Measurements from ENCODE around the gene TRIOBP.

Gene TRIOBP

GRCh38 chr22:37665487-37665886 is 31.4 kb upstream of the TRIOBP start:
- no peak overlapping the region for H3K27ac ChIP-seq
- DNase-seq (ENCODE audit: low read depth, low spot score), result no peak

DNA sequence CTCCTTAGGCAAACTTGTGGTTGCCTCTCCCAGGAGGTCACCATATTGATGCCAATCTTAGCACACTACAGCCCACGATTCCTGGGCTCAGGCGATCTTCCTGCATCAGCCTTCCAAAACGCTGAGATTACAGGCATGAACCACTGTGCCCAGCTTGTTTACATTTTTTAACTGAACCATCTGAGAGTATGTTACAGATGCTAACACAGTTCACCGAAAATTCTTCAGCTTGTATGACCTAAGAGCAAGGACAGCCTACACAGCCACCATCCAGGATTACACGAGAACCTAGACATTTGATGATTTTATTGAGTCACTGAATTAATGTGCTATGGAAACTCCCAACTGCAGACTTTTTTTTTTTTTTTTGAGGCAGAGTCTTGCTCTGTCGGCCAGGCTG is 27.3 kb upstream of the TRIOBP start:
- no peak overlapping the region for H3K27ac ChIP-seq
- DNase-seq (ENCODE audit: low read depth, low spot score), result no peak

DNA sequence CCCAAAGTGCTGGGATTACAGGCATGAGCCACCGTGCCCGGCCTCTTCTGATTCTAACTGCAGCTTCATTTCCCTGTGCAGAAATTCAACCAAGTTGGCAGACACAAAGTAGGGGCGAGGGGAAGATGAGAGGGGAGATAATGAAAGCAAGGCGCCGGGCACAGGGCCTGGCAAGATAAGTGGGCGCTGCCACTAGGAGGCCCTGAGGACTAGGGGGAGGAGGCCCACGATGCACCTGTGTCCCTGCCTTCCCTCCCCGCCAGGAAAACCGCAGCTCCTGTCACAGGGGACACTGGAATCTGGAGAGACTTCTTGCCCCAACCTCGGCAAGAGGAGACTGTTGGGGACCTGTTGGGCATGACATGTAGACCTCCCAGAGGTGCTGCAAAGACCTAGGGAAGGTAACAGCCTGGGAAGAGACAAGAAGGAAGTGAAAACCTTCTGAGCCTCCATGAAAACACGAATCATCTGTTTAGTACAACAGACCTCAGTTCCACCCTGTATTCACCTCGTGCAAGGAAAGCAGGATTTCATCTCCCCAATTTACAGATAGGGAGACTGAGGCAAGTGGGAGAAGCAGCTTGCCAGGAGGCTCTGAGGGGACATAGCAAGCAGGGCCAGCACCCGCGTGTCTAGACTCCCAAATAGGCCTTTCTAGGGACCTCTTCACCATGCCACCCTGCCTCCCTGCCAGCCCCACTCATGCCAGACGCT is 24.5 kb upstream of the TRIOBP start:
- no peak overlapping the region for H3K27ac ChIP-seq
- no peak for DNase-seq (ENCODE audit: low read depth, low spot score)

GRCh38 chr22:37672920-37673455 is 23.9 kb upstream of the TRIOBP start:
- no peak overlapping the region for H3K27ac ChIP-seq
- no peak for DNase-seq (ENCODE audit: low read depth, low spot score)

- no peak for DNase-seq (ENCODE audit: low read depth, low spot score)
- peak overlapping the region; percentile 92 for H3K27ac ChIP-seq
Measured at GRCh38 chr22:37674248-37674647, 22.6 kb upstream of the TRIOBP start.

DNA sequence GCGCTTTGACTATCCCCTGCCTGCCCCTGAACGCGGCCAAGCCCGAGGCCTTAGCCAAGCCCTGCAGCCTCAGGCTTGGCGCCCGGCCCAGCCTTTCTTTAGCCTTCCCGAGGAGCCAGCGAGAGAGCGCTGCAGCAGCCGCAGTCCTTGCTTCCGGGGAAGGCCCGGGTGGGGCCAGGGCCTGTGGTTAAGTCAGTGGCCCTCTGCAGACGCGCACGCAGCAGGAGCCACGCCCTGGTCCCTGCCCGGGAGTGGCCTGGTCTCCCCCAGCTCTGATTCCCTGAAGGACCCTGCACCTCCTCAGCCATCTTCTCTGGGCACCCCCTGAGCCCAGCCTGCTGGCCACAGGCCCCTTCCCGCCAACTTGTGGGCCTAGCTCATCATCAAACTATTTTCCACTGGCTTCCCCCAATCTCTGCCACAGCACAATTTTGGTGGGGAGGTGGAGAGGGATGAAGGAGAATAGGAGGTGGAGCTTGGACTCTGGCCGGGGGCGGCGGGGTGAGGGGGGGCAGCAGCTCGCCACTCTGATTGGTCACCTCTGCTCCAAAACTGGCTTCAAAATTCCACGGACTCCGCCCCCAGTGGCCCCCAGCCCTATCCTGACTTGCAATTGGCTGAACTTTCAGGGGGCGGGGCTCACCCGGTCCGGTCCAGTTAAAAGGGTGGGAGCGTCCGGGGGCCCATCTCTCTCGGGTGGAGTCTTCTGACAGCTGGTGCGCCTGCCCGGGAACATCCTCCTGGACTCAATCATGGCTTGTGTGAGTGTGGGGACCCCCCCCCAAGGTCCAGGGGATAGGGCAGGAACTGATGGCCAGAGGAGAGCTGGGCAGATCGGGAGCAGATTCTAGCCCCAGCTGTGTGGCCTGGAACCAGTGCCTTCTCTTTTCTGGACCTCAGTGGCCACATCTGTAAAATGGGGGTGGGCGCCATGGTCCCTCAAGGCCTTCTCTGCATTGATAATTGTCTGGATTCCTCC is 21.6 kb upstream of the TRIOBP start, which contains the start of gene LGALS1:
Gene LGALS1 (plus strand): TSS at position 686 of the 979 bp plus-strand sequence. CDS start 67 bp downstream, at position 753.
- DNase-seq (ENCODE audit: low read depth, low spot score), result peak; percentile 81
- H3K27ac ChIP-seq, result peak within 1 kb of the TSS; percentile 92

GRCh38 chr22:37675930-37676735 is 20.7 kb upstream of the TRIOBP start:
- DNase-seq (ENCODE audit: low read depth, low spot score), result no peak
- peak overlapping the region; percentile 92 for H3K27ac ChIP-seq

DNA sequence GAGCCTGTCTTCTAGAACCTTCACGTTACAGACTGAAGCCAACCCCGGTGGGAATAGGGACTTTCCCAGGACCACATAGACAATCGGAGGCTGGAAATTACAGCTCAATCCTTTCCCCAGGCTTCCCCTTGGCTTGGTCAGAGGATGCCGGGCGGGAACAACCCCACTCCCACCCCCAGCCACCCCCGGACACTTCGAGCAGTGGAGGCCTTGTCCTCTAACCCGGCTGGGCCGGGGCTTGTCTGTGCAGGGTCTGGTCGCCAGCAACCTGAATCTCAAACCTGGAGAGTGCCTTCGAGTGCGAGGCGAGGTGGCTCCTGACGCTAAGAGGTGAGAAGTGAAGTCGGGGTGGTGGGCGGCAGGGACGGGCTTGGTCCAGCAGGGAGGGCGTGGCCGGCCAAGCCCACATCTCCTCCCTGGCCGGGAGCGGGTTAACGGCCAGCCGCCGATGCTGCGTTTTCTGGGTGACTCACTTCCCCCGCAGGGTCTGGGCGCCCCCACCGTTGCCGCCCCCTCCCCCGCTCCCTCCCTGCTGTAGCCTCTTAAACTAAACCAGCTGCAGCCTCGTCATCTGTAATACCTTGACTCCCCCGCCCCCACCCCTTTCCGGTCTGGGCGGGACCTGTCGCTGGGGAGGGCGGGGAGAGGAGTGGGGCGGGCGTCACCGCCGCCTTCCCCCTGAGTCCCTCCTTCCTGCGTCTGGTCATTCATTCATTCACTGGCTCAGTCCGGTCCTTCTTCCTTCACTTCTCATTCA is 19.9 kb upstream of the TRIOBP start:
- H3K27ac ChIP-seq, result peak overlapping the region; percentile 92
- DNase-seq (ENCODE audit: low read depth, low spot score), result no peak

DNA sequence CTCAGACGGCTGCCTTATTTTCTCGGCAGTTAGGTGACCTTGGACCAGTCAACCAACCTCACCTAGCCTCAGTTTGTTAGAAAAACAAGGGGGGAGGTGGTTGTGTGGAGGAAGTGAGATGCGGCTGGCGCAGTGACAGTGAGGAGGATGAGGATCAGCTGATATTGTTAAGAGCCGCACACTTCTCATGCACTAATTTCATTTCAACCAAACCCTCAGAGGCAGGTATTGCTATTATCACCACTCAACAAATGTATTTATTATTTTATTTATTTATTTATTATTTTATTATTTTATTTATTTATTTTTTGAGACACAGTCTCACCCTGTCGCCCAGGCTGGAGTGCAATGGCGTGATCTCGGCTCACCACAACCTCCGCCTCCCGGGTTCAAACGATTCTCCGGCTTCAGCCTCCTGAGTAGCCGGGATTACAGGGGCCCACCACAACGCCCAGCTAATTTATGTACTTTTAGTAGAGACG is 19.3 kb upstream of the TRIOBP start:
- no peak for DNase-seq (ENCODE audit: low read depth, low spot score)
- H3K27ac ChIP-seq, result peak overlapping the region; percentile 92

GRCh38 chr22:37678372-37678771 is 18.5 kb upstream of the TRIOBP start:
- no peak for DNase-seq (ENCODE audit: low read depth, low spot score)
- peak overlapping the region; percentile 92 for H3K27ac ChIP-seq

DNA sequence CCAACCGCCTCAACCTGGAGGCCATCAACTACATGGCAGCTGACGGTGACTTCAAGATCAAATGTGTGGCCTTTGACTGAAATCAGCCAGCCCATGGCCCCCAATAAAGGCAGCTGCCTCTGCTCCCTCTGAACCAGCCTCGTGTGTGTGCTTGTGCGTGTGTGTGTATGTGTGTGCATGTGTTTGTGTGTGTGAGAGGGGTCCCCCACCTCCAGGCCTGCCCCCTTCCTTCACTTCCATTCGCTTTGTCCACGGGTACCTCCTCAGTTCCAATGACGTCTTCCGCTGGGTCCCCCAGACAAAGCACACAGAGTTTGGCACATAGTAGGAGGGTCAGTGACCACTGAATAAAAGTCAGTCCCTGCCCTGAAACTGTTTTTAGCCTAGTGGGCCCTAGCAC is 17.2 kb upstream of the TRIOBP start:
- no peak for DNase-seq (ENCODE audit: low read depth, low spot score)
- H3K27ac ChIP-seq, result no peak overlapping the region

GRCh38 chr22:37680191-37680851 is 16.5 kb upstream of the TRIOBP start:
- DNase-seq (ENCODE audit: low read depth, low spot score), result no peak
- peak overlapping the region; percentile 4 for H3K27ac ChIP-seq

DNA sequence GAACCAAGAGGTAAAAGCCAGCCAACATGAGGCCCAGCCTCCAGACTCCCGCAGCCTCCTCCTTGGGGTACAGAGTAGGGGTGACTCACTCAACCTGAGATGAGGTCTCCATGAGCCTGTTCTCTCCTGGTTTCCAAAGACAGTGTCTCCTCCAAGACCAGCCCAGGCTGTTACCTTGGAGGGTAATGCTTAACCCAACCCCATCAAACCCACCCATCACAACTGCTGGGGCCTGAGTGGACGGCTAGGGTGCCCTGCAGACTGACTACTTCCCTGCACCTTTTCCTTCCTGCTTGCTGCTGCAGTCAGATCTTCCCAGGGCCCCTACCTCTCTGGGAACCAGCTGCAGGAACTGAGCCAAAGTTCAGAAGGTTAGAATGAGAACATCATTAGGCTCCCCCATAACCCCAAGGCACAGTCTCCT is 15.8 kb upstream of the TRIOBP start:
- no peak for DNase-seq (ENCODE audit: low read depth, low spot score)
- H3K27ac ChIP-seq, result peak overlapping the region; percentile 4

- no peak for DNase-seq (ENCODE audit: low read depth, low spot score)
- H3K27ac ChIP-seq, result no peak overlapping the region
Measured at GRCh38 chr22:37681556-37682049, 15.2 kb upstream of the TRIOBP start.

DNA sequence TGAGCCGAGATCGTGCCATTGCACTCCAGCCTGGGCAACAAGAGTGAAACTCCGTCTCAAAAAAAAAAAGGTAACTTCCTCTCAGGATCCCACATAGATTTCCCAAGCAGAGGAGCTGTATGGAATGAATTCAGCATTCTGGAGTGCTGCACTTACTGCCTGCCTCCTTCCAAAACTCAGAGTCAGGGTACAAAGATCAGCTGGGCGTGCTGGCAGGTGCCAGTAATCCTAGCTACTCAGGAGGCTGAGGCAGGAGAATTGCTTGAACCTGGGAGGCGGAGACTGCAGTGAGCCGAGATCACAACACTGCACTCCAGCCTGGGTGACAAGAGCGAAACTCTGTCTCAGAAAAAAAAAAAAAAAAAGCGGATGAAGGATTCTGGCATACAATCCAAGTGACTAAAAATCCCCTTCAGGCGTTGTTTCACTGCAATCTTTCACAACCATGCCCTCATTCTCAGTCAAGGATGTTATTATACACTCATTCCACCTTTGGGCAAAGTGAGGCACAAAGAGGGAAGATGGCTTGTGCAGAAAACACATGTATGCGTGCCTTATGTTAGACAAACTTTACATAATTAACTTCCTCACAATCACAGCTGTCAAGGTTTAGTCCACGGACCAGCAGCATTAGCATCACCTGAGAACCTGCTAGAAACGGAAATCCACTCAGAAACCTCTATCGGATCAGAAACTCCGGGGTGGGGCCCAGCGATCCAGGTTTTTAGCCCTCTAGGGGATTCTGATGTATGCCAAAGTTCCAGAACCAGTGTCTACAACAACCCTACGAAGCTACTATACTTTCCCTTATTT is 11.8 kb upstream of the TRIOBP start:
- DNase-seq (ENCODE audit: low read depth, low spot score), result no peak
- H3K27ac ChIP-seq, result peak overlapping the region; percentile 74

DNA sequence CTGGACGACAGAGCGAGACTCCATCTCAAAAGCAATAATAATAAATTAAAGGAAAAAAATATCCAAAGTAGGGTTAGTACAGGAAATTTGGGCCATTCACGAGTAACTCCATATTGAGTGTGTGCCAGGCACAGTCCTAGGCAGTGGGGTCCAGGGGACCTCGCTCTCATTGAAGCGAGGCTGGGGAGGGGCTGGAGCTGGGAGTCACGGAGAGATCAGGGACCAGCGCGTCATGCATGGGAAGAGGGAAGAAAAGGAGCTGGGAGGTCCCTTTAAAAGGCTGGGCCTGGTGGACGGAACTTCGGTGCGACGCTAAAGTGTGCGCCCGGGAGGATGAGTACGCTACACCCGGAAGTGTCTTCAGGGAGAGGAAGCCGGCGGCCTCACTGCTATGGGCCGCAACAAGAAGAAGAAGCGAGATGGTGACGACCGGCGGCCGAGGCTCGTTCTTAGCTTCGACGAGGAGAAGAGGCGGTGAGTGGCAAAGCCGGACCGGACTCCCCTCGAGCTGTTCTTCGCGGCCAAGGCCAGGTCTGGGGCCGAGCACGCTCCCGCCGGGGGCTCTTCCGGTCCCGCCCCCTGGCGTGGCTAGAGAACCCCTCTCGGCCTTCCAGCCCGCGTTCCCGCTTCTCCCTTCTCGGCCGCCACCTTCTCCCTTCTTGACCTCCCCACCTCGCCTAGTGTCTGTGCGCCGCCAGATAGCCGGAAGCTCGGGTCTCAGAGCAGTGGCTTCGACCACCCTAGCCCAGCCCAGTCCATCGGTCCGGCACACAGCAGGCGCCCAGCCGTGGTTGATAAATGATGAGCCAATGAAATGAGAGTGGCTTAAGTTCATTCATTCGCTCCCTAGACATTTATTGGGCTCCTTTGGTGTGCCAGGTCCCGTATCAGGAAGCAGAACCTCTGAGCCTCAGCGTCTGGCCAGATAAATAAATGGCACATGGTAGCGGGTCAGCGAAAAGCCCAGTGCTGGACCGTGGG is 10.6 kb upstream of the TRIOBP start, which contains the start of gene NOL12:
Gene NOL12 (plus strand): TSS at position 342 of the 981 bp plus-strand sequence. CDS start 50 bp downstream, at position 392.
- peak within 1 kb of the TSS; percentile 74 for H3K27ac ChIP-seq
- DNase-seq (ENCODE audit: low read depth, low spot score), result no peak
